Ovary (tissue), 9 donors: ENCODE results near the gene ELMO2. TPM values are rescaled to one million over a fixed set of nuclear protein-coding genes. Genes with fewer than 3 reads are reported as not detected.

Source experiments
- DNase-seq, 5 donors: peaks; one replicate each; pipeline ENCODE4 v3.0.0-alpha.2; 2019 to 2020
- H3K27ac ChIP-seq, 2 donors: fragments of 200-600 bp; one replicate each; pipeline versions ENCODE4 v1.5.1 to v1.8.0; 2019 to 2022
- H3K27me3 ChIP-seq: fragments of 200-600 bp; one replicate; pipeline ENCODE4 v1.8.0; 2022
- H3K36me3 ChIP-seq: fragments of 200-600 bp; sonication (generic); one replicate; pipeline ENCODE4 v1.5.1; 2019
- H3K4me1 ChIP-seq: one replicate; pipeline ENCODE4 v1.8.1; 2013; ENCODE audit warnings: mild to moderate bottlenecking, moderate library complexity; ENCODE audit not compliant: insufficient read depth
- H3K4me3 ChIP-seq: fragments of 200-600 bp; sonication (generic); one replicate; pipeline ENCODE4 v1.5.1; 2017
- H3K9me3 ChIP-seq, 2 donors: fragments of 200-600 bp in 1 of 2; sonication (generic) in 1 of 2; one replicate each; pipeline versions ENCODE4 v1.5.1 to v1.8.1; 2013 to 2019; ENCODE audit warnings: mild to moderate bottlenecking in 1 of 2, moderate library complexity in 1 of 2
- EP300 ChIP-seq: sonication (generic); formaldehyde crosslinking; IDR thresholded peaks from one replicate; pipeline ENCODE4 v1.6.1; 2017; ENCODE audit warnings: antibody characterized with exemption
- POLR2A ChIP-seq: fragments of 450-650 bp; IDR thresholded peaks from one replicate; pipeline ENCODE4 v1.6.1; 2017; ENCODE audit warnings: antibody characterized with exemption, mild to moderate bottlenecking, moderate library complexity
- WGBS, 3 donors: extraction: QIAGEN DNeasy Blood & Tissue Kit in 1 of 3; methylation state at CpG; one replicate each; pipeline versions ENCODE4 v1.1.5 to v1.1.7; 2013 to 2017; 5-methylcytosine and 5-hydroxymethylcytosine counted together
- intact Hi-C, 4 donors: fragments of 100-400 bp; cut with DNase I; formaldehyde crosslinking; loops; one replicate each; pipeline versions ENCODE4 v1.11.0 to v1.15.1; 2022 to 2023
- polyA plus RNA-seq, 2 donors: library from polyadenylated mRNA; stranded (reverse); fragments of 200-250 nt in 1 of 2; fragments of 350-450 nt in 1 of 2; fragmentation: Illumina TruSeq in 1 of 2; extraction: RNeasy Lipid Tissue Mini Kit (QIAGEN cat#74804) in 1 of 2; gene quantifications; one replicate each; pipeline ENCODE4 v1.2.3, GENCODE V29; 2013 to 2014
- total RNA-seq, 7 donors: library from RNA; depleted of rRNA in 2 of 7; stranded (reverse); fragments of >200 nt in 2 of 7; fragmentation: NEBNext Ultra II Directional in 3 of 7; extraction: Animal tissue kit (Norgen Biotek cat#: 25700) in 3 of 7; gene quantifications; one replicate each; pipeline versions ENCODE4 v1.1.0 to v1.2.4, GENCODE V29; 2016 to 2023
- TF ChIP-seq, protein P1 (sequence below), 3 donors: fragments of 450-650 bp in 2 of 3; fragments of 200-600 bp in 1 of 3; IDR thresholded peaks; one replicate each; pipeline versions ENCODE4 v1.5.1 to v1.8.0; 2016 to 2022; ENCODE audit warnings: antibody characterized with exemption in 3 of 3, mild to moderate bottlenecking in 1 of 3
- donor health status: DM: no; HTN: no; CAD: no; lungs with moderate emphysema.
- donor health status: DM: no; HTN: no; CAD: no.
- donor health status: Bipolar disorder and iron deficiency.
- donor health status: DM: yes; HTN: yes; CAD: no.
- donor health status: DM: no; HTN: no; CAD: no.
- donor health status: DM: yes; HTN: yes; CAD: no.

ELMO2 gene
- total and polyA plus RNA-seq, 9 donors = 19.1 to 57.6 (median 41.0) TPM

DNA sequence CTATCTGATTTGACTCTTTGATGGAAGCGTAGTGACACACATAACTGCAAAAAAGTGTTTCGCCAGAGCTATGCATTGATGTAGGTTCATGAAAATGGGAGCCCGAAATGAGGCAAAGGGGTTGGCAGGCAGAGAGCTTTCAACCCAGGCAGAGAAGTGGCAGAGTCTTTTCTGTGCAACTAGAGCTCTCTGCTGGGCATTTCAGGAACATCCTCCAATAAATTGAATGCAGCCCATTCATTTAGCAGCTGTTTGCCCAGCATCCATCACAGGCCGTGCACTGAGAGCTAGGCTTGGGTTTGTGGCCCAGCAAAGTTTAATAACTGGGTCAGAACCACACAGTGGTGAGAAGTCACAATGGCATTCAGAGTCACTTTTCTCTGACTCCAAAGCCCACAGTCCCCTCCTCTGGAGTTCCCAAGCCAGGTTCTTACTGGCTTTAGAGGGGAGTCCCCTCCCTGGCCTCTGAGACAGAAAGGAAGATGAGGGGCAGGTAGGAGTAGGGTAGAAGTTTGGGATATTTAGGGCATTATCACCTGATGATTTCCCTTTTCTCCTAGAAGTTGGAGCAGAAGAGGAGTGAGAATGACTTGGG is 31.8 kb upstream of the ELMO2 start:
- Histone ChIP-seq H3K27ac (no peak overlapping the region), H3K9me3 (no peaks in the 10 kb centered on the region), H3K36me3 (no peaks in the 10 kb centered on the region), H3K4me1 (no peaks in the 10 kb centered on the region), H3K27me3 (no peaks in the 10 kb centered on the region), H3K4me3 (no peak overlapping the region)
- 43 to 50% (median 48%) methylated on average over 4 of the region's 4 CpGs for WGBS, 3 donors
- TF ChIP-seq EP300 (no peak), POLR2A (no peak)
- TF ChIP-seq, protein P1, sequence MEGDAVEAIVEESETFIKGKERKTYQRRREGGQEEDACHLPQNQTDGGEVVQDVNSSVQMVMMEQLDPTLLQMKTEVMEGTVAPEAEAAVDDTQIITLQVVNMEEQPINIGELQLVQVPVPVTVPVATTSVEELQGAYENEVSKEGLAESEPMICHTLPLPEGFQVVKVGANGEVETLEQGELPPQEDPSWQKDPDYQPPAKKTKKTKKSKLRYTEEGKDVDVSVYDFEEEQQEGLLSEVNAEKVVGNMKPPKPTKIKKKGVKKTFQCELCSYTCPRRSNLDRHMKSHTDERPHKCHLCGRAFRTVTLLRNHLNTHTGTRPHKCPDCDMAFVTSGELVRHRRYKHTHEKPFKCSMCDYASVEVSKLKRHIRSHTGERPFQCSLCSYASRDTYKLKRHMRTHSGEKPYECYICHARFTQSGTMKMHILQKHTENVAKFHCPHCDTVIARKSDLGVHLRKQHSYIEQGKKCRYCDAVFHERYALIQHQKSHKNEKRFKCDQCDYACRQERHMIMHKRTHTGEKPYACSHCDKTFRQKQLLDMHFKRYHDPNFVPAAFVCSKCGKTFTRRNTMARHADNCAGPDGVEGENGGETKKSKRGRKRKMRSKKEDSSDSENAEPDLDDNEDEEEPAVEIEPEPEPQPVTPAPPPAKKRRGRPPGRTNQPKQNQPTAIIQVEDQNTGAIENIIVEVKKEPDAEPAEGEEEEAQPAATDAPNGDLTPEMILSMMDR (IDR thresholded peaks at IDR 0.05) = no peak
- intact Hi-C loops = no loop called here
- DNase-seq = no peak

GRCh38 chr20:46435146-46435545 is 28.7 kb upstream of the ELMO2 start:
- no peaks in the 10 kb centered on the region for H3K36me3 ChIP-seq
- TF ChIP-seq, protein P1 (IDR thresholded peaks at IDR 0.05) = no peak
- no peak for TF ChIP-seq POLR2A
- no peak for TF ChIP-seq EP300
- H3K27me3 ChIP-seq = no peaks in the 10 kb centered on the region
- no peaks in the 10 kb centered on the region for H3K9me3 ChIP-seq
- DNase-seq = no peak
- H3K27ac ChIP-seq = no peak overlapping the region
- 92 to 95% (median 94%) methylated on average over 6 of the region's 6 CpGs for WGBS, 3 donors
- peaks cover 1% of the 10 kb centered on the region for H3K4me1 ChIP-seq
- no peak overlapping the region for H3K4me3 ChIP-seq
- intact Hi-C loops = no loop called here

DNA sequence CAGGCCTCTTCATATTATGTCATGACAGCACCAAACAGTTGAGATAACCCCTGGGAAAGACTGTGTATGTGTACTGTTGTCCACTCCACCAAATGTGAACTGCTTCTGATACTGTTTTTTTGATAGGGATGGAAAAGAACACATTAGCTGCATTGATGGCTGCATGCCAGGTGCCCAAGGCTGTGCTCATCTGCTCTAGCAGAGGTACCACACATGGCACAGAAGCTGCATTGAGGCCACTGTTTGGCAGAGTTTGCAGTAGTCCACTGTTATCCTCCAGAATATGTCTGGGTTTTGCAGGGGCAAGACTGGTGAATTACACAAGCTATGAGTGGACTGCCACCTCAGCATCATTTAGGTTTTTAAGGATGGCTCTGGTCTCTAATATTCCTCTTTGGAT is 28.2 kb upstream of the ELMO2 start:
- Histone ChIP-seq H3K4me1 (peaks cover 1% of the 10 kb centered on the region), H3K27me3 (no peaks in the 10 kb centered on the region), H3K36me3 (no peaks in the 10 kb centered on the region), H3K9me3 (no peaks in the 10 kb centered on the region), H3K27ac (no peak overlapping the region), H3K4me3 (no peak overlapping the region)
- intact Hi-C loops = no loop called here
- DNase-seq = no peak
- TF ChIP-seq EP300 (no peak), POLR2A (no peak)
- TF ChIP-seq, protein P1 (IDR thresholded peaks at IDR 0.05) = no peak

DNA sequence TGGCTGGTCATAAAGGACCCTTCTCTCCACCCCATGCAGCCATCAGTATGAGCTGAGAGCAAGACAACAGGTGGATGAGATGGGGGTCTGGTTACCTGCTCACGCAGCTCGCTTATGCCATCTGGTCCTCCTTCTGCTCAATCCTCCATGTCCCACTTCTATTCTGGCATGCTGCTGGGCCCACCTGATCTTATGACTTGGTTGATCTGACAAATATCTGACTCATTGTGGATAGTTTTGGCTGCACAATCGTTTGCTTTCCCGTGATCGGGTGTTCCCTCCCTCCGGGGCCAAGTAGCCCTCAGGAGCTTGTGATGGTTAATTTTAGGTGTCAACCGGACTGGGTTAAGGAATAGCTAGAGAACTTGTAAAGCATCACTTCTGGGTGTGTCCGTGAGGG is 26.6 kb upstream of the ELMO2 start:
- DNase-seq = no peak
- Histone ChIP-seq H3K4me3 (no peak overlapping the region), H3K27ac (no peak overlapping the region), H3K9me3 (no peaks in the 10 kb centered on the region), H3K4me1 (peaks cover 1% of the 10 kb centered on the region), H3K36me3 (no peaks in the 10 kb centered on the region), H3K27me3 (no peaks in the 10 kb centered on the region)
- intact Hi-C loops = no loop called here
- 75 to 86% (median 76%) methylated on average over 8 of the region's 8 CpGs for WGBS, 3 donors
- TF ChIP-seq, protein P1 (IDR thresholded peaks at IDR 0.05) = no peak
- no peak for TF ChIP-seq POLR2A
- TF ChIP-seq EP300 = no peak
